WI38 (cell line): ENCODE results near the gene NEK5.
"Not testable (repeated sequence)": the region's sequence is repeated elsewhere in the genome, so short reads cannot be mapped to it uniquely, and the experiment has no call there.

Experiments used
- H3K4me3 ChIP-seq: 2 replicates; pipeline ENCODE4 v1.5.1; 2011; ENCODE audit warnings: low read depth, mild to moderate bottlenecking, control low read depth, low read length
- CTCF ChIP-seq: IDR thresholded peaks from 2 replicates; pipeline ENCODE4 v1.5.1; 2012; ENCODE audit warnings: low read depth, mild to moderate bottlenecking, control low read depth, low read length

NEK5 gene

GRCh38 chr13:52033039-52033438 lies 95.8 kb downstream of the NEK5 start:
- H3K4me3 ChIP-seq = no peak overlapping the region
- no peak for TF ChIP-seq CTCF

DNA sequence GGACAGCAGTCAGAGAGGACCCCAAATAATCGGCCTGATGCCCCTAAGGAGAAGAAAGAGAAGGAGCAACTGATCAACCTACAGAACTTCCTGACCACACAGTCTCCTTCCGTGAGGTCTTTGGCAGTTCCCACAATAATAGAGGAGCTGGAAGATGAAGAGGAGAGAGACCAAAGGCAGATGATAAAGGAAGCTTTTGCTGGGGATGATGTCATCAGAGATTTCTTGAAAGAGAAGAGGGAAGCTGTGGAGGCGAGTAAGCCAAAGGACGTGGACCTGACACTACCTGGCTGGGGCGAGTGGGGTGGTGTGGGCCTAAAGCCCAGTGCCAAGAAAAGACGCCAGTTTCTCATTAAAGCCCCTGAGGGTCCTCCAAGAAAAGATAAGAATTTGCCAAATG lies 98.5 kb downstream of the NEK5 start:
- not testable (repeated sequence) for H3K4me3 ChIP-seq

DNA sequence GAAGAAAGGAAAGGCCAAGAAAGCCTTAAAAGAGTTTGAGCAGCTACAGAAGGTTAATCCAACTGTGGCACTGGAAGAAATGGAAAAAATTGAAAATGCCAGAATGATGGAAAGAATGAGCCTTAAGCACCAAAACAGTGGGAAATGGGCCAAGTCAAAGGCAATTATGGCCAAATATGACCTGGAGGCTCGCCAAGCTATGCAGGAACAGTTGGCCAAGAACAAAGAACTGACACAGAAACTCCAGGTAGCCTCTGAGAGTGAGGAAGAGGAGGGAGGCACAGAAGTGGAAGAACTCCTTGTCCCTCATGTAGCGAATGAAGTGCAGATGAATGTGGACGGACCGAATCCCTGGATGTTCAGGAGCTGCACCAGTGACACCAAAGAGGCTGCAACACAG lies 99.3 kb downstream of the NEK5 start:
- no peak overlapping the region for H3K4me3 ChIP-seq
- TF ChIP-seq CTCF = no peak

DNA sequence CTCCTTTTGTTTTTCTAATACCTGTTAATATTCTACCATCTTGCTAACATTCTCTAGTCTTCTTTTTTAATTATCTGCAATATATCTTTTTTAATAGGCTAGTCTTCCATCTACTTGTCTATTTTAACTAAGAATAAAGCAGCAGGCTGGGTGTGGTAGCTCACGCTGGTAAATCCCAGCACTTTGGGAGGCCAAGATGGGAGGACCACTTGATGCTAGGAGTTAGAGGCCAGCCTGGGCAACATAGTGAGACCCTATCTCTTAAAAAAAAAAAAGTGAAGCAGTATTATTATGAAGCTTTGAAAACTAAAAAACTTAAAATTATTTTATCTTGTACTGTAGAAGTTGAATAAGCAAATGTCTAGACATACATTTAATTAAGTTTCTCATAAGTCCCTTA lies 101.0 kb downstream of the NEK5 start:
- TF ChIP-seq CTCF = no peak
- H3K4me3 ChIP-seq = no peak overlapping the region

DNA sequence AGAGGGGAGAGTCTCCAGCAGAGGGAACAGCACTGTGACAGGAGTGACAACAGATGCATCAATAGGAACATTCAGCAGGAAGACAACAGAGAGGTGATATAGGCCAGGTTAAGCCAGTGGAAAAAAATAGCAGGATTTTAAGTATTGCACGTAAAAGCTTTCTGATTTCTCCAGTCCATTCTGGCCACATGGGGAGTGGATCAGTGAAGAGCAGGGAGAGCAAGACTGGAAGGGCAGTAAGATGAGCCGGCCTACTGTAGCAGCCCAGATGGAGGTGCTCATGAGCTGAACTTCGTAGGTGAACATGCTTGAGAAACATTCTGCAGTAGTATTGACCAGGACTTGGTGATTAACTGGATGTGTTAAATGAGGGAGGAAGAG lies 102.6 kb downstream of the NEK5 start:
- H3K4me3 ChIP-seq = no peak overlapping the region
- no peak for TF ChIP-seq CTCF

- no peak for TF ChIP-seq CTCF
Measured at GRCh38 chr13:52025475-52026245, 103.2 kb downstream of the NEK5 start.

GRCh38 chr13:52024481-52024880 lies 104.4 kb downstream of the NEK5 start, which contains the start of gene UTP14C:
UTP14C (plus strand) TSS chr13:52024691; CDS start chr13:52028805, 4,114 bp downstream.
- TF ChIP-seq CTCF = no peak
- H3K4me3 ChIP-seq = no peak within 1 kb of the TSS

More at GRCh38 chr13:52025475-52026245, 103.2 kb downstream of the NEK5 start:
- H3K4me3 ChIP-seq = no peak overlapping the region

DNA sequence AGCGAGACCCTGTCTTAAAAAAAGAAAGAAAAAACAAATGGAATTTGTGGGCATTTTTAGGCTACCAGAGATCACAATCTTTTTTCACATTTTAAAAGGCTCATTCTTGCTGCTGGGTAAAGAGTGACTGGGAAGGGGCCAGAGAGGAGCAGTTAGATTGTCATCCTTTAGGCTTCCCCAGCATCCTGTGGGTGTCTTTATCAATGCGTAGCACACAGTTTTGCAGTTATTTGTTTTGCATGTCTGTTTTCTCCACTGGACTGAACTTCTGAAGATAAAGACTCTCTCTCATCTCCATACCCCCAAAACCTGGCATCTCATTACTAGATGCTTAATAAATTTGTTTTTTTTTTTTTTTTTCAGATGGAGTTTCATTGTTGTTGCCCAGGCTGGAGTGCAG lies 106.5 kb downstream of the NEK5 start:
- no peak overlapping the region for H3K4me3 ChIP-seq
- TF ChIP-seq CTCF = no peak
